H7 (cell line): ENCODE data around the gene TLK2. TPM values are rescaled to one million over a fixed set of nuclear protein-coding genes. Genes with fewer than 3 reads are reported as not detected.
"Not testable (repeated sequence)": the region's sequence is repeated elsewhere in the genome, so short reads cannot be mapped to it uniquely, and the experiment has no call there.

Experiments used
- DNase-seq: peaks from one replicate; pipeline ENCODE4 v3.0.0; 2012
- H3K27me3 ChIP-seq: 2 replicates; pipeline ENCODE4 v1.6.0; 2011; ENCODE audit warnings: mild to moderate bottlenecking, low read length; ENCODE audit not compliant: control insufficient read depth, insufficient read depth
- H3K36me3 ChIP-seq: replicated peaks from 2 replicates; pipeline ENCODE4 v1.5.1; 2011; ENCODE audit warnings: low read length; ENCODE audit not compliant: control insufficient read depth, insufficient read depth
- H3K4me3 ChIP-seq: 2 replicates; pipeline ENCODE4 v1.5.1; 2011; ENCODE audit warnings: low read depth, mild to moderate bottlenecking, control low read depth, low read length, moderate library complexity; ENCODE audit not compliant: insufficient read depth
- total RNA-seq: library from RNA; depleted of rRNA; stranded (reverse); fragments of >200 nt; shearing (Covaris generic); gene quantifications from 2 replicates; pipeline ENCODE4 v1.2.3, GENCODE V29; 2014

The TLK2 gene
- total RNA-seq, 1 experiment from 2014 or later = 57.6 TPM

- H3K4me3 ChIP-seq, H3K36me3 ChIP-seq, H3K27me3 ChIP-seq, DNase-seq: not testable (repeated sequence)
Measured at GRCh38 chr17:62507191-62507836, 28.7 kb downstream of the TLK2 start.

- not testable (repeated sequence) for H3K27me3 ChIP-seq, H3K4me3 ChIP-seq, H3K36me3 ChIP-seq, DNase-seq
Measured at GRCh38 chr17:62510247-62510819, 31.7 kb downstream of the TLK2 start.

GRCh38 chr17:62511014-62511413 is 32.4 kb downstream of the TLK2 start:
- H3K4me3 ChIP-seq, DNase-seq, H3K27me3 ChIP-seq, H3K36me3 ChIP-seq: not testable (repeated sequence)

GRCh38 chr17:62516376-62516775 is 37.8 kb downstream of the TLK2 start:
- H3K4me3 ChIP-seq, DNase-seq, H3K36me3 ChIP-seq, H3K27me3 ChIP-seq: not testable (repeated sequence)

GRCh38 chr17:62521295-62521694 is 42.7 kb downstream of the TLK2 start:
- H3K4me3 ChIP-seq, H3K27me3 ChIP-seq, H3K36me3 ChIP-seq, DNase-seq: not testable (repeated sequence)

DNA sequence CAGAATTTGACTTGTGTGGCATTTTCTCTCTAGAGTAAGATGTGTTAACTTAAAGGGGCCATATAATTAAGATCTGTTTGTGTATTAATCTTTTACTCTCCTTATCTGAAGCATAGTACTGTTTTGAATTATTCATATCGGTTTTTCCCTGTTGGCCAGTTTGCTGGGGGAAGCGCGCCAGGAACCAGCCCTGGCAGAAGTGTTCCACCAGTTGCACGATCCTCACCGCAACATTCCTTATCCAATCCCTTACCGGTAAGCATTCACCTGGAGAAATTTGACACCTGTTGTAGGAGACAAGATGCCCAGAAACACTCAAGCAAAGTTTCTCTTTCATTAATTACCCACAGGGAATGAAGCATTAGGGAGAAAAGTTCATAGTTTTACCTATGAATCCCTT is 45.5 kb downstream of the TLK2 start:
- H3K36me3 ChIP-seq, H3K4me3 ChIP-seq, H3K27me3 ChIP-seq, DNase-seq: not testable (repeated sequence)

DNA sequence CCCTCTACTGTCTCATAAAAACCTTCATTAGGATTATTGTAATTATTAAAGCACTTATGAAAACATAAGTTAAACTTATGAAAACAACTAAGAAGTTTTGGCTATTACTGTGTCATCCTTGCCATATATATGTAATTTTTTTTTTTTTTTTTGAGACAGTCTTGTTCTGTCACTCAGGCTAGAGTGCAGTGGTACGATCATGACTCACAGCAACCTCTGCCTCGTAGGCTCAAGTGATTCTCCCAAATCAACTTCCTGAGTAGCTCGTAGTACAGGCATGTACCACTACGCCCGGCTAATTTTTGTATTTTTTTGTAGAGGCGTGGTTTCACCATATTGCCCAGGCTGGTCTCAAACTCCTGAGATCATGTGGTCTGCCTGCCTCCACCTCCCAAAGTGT is 46.7 kb downstream of the TLK2 start:
- not testable (repeated sequence) for DNase-seq, H3K27me3 ChIP-seq, H3K4me3 ChIP-seq, H3K36me3 ChIP-seq

- DNase-seq, H3K4me3 ChIP-seq, H3K27me3 ChIP-seq, H3K36me3 ChIP-seq: not testable (repeated sequence)
Measured at GRCh38 chr17:62530936-62531335, 52.3 kb downstream of the TLK2 start.

GRCh38 chr17:62536557-62536956 is 57.9 kb downstream of the TLK2 start:
- H3K36me3 ChIP-seq, DNase-seq, H3K27me3 ChIP-seq, H3K4me3 ChIP-seq: not testable (repeated sequence)

- not testable (repeated sequence) for H3K36me3 ChIP-seq, DNase-seq, H3K4me3 ChIP-seq, H3K27me3 ChIP-seq
Measured at GRCh38 chr17:62541073-62541472, 62.4 kb downstream of the TLK2 start.

DNA sequence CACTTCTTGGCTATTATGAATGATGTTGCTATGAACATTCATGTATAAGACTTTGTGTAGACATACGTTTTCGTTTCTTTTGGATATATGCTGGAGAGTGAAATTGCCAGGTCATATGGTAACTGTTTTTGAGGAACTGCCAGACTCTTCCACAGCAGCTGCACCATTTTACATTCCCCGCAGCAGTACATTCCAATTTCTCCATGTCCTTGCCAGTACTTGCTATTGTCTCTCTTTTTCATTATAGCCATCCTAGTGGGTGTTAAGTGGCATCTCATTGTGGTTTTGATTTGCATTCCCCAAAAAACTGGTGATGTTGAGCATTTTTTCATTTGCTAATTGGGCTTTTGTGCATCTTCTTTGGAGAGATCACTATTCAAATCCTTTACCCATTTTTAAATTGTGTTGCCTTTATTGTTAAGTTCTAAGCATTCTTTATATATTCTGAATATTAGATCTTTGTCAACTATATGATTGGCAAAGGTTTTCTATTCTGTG is 64.7 kb downstream of the TLK2 start:
- not testable (repeated sequence) for H3K36me3 ChIP-seq, DNase-seq, H3K4me3 ChIP-seq, H3K27me3 ChIP-seq

- not testable (repeated sequence) for H3K36me3 ChIP-seq, H3K4me3 ChIP-seq, H3K27me3 ChIP-seq, DNase-seq
Measured at GRCh38 chr17:62546066-62546465, 67.4 kb downstream of the TLK2 start.

- not testable (repeated sequence) for H3K27me3 ChIP-seq, H3K4me3 ChIP-seq, H3K36me3 ChIP-seq, DNase-seq
Measured at GRCh38 chr17:62552851-62553659, 74.4 kb downstream of the TLK2 start.

DNA sequence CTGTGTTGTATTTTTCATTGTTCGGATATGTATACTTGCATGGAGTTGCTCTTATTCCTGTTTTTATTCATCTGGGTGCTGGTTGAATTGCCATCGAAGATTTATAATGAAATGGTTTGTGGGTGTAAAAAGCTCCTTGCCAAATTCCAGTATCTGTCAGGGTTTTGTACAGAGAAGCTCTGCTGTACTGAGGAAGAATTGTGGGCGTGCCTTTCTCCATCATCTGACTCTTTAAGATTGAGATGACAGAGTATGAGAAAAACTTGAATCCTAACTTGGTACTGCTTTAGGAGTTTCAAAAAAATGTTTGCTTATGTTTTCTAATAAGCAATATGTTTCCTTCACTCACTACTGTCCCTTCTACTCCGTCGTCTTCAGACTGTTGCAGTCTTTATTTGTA is 78.9 kb downstream of the TLK2 start:
- DNase-seq, H3K27me3 ChIP-seq, H3K36me3 ChIP-seq, H3K4me3 ChIP-seq: not testable (repeated sequence)

DNA sequence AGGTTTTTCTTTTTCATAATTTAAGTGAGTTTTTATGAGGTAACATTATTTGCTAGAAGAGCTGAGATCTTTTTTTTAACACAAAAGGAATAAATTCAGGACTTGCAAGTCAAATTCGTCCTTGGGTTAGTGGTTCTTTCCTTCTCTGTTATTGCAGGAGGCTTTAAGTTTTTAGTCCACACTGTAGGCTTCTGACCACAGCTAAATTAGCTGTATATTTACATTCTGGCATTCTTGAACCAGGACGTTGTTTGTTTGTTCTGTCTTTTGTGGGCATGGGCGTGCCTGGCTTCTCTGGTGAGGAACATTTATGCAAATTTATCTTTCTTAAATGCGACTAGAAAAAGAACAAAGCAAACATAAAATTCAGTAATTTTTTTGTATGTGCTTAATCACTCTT is 80.3 kb downstream of the TLK2 start:
- H3K4me3 ChIP-seq = not testable (repeated sequence)

More for the DNA sequence above, 80.3 kb downstream of the TLK2 start:
- DNase-seq, H3K36me3 ChIP-seq, H3K27me3 ChIP-seq: not testable (repeated sequence)
